GM10248 (cell line): ENCODE data around the gene SEC16A.

Source experiments
- CTCF ChIA-PET: fragments of 300-600 bp; sonication (Branson Sonifier 250); formaldehyde crosslinking; extraction: SDS; loops from one replicate; lab custom pipeline; 2021; ENCODE audit warnings: antibody characterized with exemption; lab: Yijun Ruan, JAX
- POLR2A ChIA-PET: fragments of 350-650 bp; sonication (Branson Sonifier 250); formaldehyde crosslinking; extraction: SDS; loops from one replicate; lab custom pipeline; 2020; ENCODE audit warnings: antibody characterized with exemption; lab: Yijun Ruan, JAX
- DNase-seq: peaks from one replicate; pipeline ENCODE4 v3.0.0; 2012; ENCODE audit errors: extremely low spot score
- CTCF ChIP-seq: IDR thresholded peaks from 2 replicates; pipeline ENCODE4 v1.5.1; 2012; ENCODE audit warnings: mild to moderate bottlenecking, low read depth; ENCODE audit errors: extremely low read depth, missing control alignments, control extremely low read depth

The SEC16A gene

GRCh38 chr9:136484153-136485048 lies 1.6 kb upstream of the SEC16A start:
- TF ChIP-seq CTCF, result no peak
- POLR2A ChIA-PET, result no interaction called here
- DNase-seq, result no peak
- CTCF ChIA-PET, result interaction anchor here (0.6 to 9.1 kb wide), 25 partner anchors 9 to 243 kb away, joined by 3 to 247 read pairs (median 4); partner anchors contain the start of gene DNLZ

- no peak for TF ChIP-seq CTCF
- ChIA-PET POLR2A (no interaction called here), CTCF (interaction anchor here (0.6 to 9.1 kb wide), 13 partner anchors 21 to 244 kb away, joined by 3 to 247 read pairs (median 8); partner anchors contain the start of gene DNLZ)
- peak; percentile 97 for DNase-seq
Measured at GRCh38 chr9:136483589-136484152, 831 bp upstream of the SEC16A start.

DNA sequence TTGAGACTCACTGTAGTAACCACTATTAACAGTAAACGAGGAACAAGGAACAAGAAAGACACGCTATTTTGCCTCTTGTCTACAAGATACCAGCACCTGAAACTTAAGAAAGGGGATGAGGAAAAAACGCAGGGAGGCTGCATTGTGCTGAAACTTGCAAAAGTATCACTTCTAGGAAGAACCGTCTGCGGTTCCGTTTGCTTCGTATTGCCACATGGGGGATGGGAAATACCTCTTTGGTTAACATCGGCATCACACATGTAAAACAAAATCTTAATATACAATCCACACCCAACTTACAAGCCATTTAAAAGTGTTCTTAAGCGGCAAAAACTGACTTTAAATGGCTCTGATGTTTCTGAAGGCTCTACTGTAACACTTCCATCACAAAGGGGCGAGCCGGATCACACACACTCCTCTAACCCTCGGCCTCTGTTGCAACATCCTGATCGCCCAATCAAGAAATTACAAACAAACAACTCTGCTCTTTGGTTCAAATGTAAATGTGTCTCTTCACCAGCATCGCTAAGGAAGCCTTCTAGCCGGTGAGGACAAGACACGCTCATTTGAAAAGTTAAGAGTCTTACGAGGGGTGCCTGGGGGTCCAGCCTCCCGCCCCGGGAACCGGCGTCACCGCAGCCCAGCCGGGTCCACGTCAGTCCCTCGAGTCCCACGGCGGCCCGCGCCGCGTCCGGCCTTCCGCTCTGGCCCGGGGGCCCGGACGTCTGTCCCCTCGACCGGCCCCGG lies 621 bp downstream of the SEC16A start:
- no peak for DNase-seq
- no peak for TF ChIP-seq CTCF

GRCh38 chr9:136481558-136481957 lies 1.3 kb downstream of the SEC16A start:
- POLR2A ChIA-PET, result no interaction called here
- TF ChIP-seq CTCF, result no peak
- CTCF ChIA-PET, result interaction anchor here (1.2 kb wide), 1 partner anchor 10 kb away, joined by 4 read pairs; no protein-coding TSS in a partner anchor
- DNase-seq, result no peak

More for the DNA sequence above, 621 bp downstream of the SEC16A start:
- POLR2A ChIA-PET, result no interaction called here
- CTCF ChIA-PET, result no interaction called here

DNA sequence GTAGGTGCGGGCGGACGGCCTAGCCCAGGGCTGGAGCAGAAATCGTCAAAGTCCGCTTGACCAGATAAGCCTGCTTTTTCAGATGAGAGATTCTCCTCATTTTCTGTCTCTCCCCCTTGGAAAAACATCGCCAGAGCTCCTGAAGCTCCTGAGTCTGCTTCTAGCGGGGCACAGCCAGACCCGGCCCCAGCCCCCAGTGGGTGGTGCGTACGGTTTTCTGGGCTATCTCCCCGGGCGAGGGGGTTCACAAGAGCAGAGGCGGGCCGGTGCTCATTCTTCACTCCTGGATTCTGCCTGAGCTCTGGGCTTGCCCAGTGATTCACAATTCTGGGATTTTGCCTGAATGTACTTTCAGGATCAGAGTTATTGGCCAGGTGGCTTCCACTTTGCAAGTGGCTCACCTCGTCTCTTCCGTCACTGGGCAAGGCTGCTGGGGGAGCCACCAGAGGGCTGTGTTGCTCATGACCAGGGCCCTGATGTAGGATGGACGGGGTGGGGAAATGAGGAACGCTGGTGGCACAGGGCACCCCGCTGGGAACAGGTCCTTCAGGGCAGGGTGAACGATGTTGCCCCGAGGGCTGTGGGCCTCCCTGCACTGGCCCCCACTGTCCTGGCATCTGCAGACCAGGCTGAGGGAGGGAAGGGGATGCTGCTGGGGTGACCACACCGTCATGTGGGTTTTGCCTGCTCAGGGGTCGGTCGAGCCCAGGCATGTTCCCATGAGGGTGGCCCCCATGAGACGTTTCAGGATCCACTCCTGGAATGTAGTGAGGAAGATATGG lies 6.3 kb downstream of the SEC16A start:
- no peak for DNase-seq
- CTCF ChIA-PET, result interaction anchor here (2.0 kb wide), 1 partner anchor 9 kb away, joined by 9 read pairs; no protein-coding TSS in a partner anchor
- POLR2A ChIA-PET, result interaction anchor here (0.9 kb wide), 1 partner anchor 52 kb away, joined by 3 read pairs; no protein-coding TSS in a partner anchor
- no peak for TF ChIP-seq CTCF
